ENCODE data around the gene CTCF.

The CTCF gene

GRCh38 chr16:67676939-67677338 is 114.6 kb downstream of the CTCF start:
- DNase-seq = no peak

- DNase-seq = no peak
Measured at GRCh38 chr16:67677712-67678111, 115.4 kb downstream of the CTCF start.

GRCh38 chr16:67678354-67679023 is 116.2 kb downstream of the CTCF start:
- DNase-seq = no peak

GRCh38 chr16:67679935-67680897 is 117.9 kb downstream of the CTCF start:
- DNase-seq = no peak

GRCh38 chr16:67683767-67684166 is 121.4 kb downstream of the CTCF start:
- DNase-seq = no peak

GRCh38 chr16:67685388-67686112 is 123.2 kb downstream of the CTCF start:
- no peak for DNase-seq

All from nucleus accumbens (tissue), 56 donors.